ENCODE measurements around the gene ANKS3.
"Not testable (repeated sequence)": the region's sequence is repeated elsewhere in the genome, so short reads cannot be mapped to it uniquely, and the experiment has no call there.

Gene ANKS3

GRCh38 chr16:4663777-4664465 is 70.2 kb downstream of the ANKS3 start:
- peak in 33 of 42 donors; percentile 34 to 76 (median 58) for DNase-seq
- intact Hi-C loops (cut with DNase I): no loop called here

GRCh38 chr16:4663465-4663776 is 70.7 kb downstream of the ANKS3 start:
- no peak for DNase-seq
- intact Hi-C loops (cut with DNase I): no loop called here

- DNase-seq: peak in 27 of 42 donors; percentile 27 to 71 (median 53)
- intact Hi-C loops (cut with DNase I): no loop called here
Observed at GRCh38 chr16:4661661-4662060, 72.4 kb downstream of the ANKS3 start.

GRCh38 chr16:4660454-4661007 is 73.5 kb downstream of the ANKS3 start:
- DNase-seq: peak; percentile 64 to 96 (median 86)
- intact Hi-C loops (cut with DNase I): no loop called here

GRCh38 chr16:4659363-4660353 is 74.4 kb downstream of the ANKS3 start:
- no peak for DNase-seq
- intact Hi-C loops (cut with DNase I): no loop called here

- intact Hi-C loops (cut with DNase I): no loop called here
Observed at GRCh38 chr16:4656695-4657686, 77.1 kb downstream of the ANKS3 start.

GRCh38 chr16:4656221-4656620 is 77.8 kb downstream of the ANKS3 start:
- DNase-seq: no peak
- intact Hi-C loops (cut with DNase I): no loop called here

More at GRCh38 chr16:4656695-4657686, 77.1 kb downstream of the ANKS3 start:
- no peak for DNase-seq

GRCh38 chr16:4655801-4656200 is 78.3 kb downstream of the ANKS3 start:
- intact Hi-C loops (cut with DNase I): no loop called here
- DNase-seq: no peak

GRCh38 chr16:4654964-4655590 is 79.0 kb downstream of the ANKS3 start:
- DNase-seq: no peak
- intact Hi-C loops (cut with DNase I): no loop called here

GRCh38 chr16:4654011-4654963 is 79.8 kb downstream of the ANKS3 start:
- no peak for DNase-seq
- intact Hi-C loops (cut with DNase I): no loop called here

- DNase-seq: no peak
- intact Hi-C loops (cut with DNase I): no loop called here
Observed at GRCh38 chr16:4652561-4652960, 81.5 kb downstream of the ANKS3 start.

- intact Hi-C loops (cut with DNase I): no loop called here
- no peak for DNase-seq
Observed at GRCh38 chr16:4651827-4652226, 82.2 kb downstream of the ANKS3 start.

- intact Hi-C loops (cut with DNase I): not testable (repeated sequence)
- DNase-seq: peak in 9 of 42 donors; percentile 26 to 74 (median 53)
Observed at GRCh38 chr16:4650443-4651074, 83.5 kb downstream of the ANKS3 start.

GRCh38 chr16:4649744-4650442 is 84.2 kb downstream of the ANKS3 start:
- intact Hi-C loops (cut with DNase I): no loop called here
- DNase-seq: no peak

GRCh38 chr16:4648917-4649316 is 85.2 kb downstream of the ANKS3 start:
- no peak for DNase-seq
- intact Hi-C loops (cut with DNase I): no loop called here

GRCh38 chr16:4647644-4647980 is 86.5 kb downstream of the ANKS3 start:
- DNase-seq: no peak
- intact Hi-C loops (cut with DNase I): no loop called here

Data from head of caudate nucleus (tissue), 42 donors.